WTC11 (cell line): ENCODE data around the gene MPP2. TPM values are rescaled to one million over a fixed set of nuclear protein-coding genes. Genes with fewer than 3 reads are reported as not detected.

Experiments
- ATAC-seq: fragments of 200-7000 bp; cut with Tn5 transposase; 2 replicates; pipeline ENCODE4 v1.10.0; 2021; ENCODE audit warnings: mild to moderate bottlenecking, moderate library complexity
- CTCF ChIA-PET: fragments of 300-600 bp; sonication (Branson Sonifier 250); formaldehyde crosslinking; loops from one replicate; lab custom pipeline; 2021; ENCODE audit warnings: antibody characterized with exemption; lab: Charles Lee
- POLR2A ChIA-PET: fragments of 350-600 bp; sonication (Branson Sonifier 250); formaldehyde crosslinking; loops from one replicate; lab custom pipeline; 2021; ENCODE audit warnings: antibody characterized with exemption; lab: Charles Lee
- DNase-seq: peaks from one replicate; pipeline ENCODE4 v3.0.0; 2021; ENCODE audit warnings: low spot score
- H3K27ac Mint-ChIP-seq: 2 replicates; pipeline ENCODE4 v1.8.0; 2021; ENCODE audit warnings: mixed read lengths
- H3K27me3 Mint-ChIP-seq: 2 replicates; pipeline ENCODE4 v1.8.0; 2021; ENCODE audit warnings: low read depth, mild to moderate bottlenecking, moderate library complexity, mixed read lengths
- H3K36me3 Mint-ChIP-seq: 2 replicates; pipeline ENCODE4 v1.8.0; 2021; ENCODE audit warnings: mixed read lengths
- H3K4me1 Mint-ChIP-seq: 2 replicates; pipeline ENCODE4 v1.8.0; 2022; ENCODE audit warnings: mixed read lengths
- H3K4me3 Mint-ChIP-seq: 2 replicates; pipeline ENCODE4 v1.8.0; 2021; ENCODE audit warnings: mild to moderate bottlenecking, moderate library complexity, mixed read lengths
- H3K9me3 Mint-ChIP-seq: 2 replicates; pipeline ENCODE4 v1.8.0; 2021; ENCODE audit warnings: mixed read lengths
- CREB1 ChIP-seq: sonication (generic); formaldehyde crosslinking; IDR thresholded peaks from 2 replicates; pipeline ENCODE4 v1.8.0; 2023; ENCODE audit warnings: mild to moderate bottlenecking, missing genetic modification reagents
- ERG ChIP-seq: fragments of 250-450 bp; sonication (Bioruptor Pico); IDR thresholded peaks from 2 replicates; pipeline ENCODE4 v1.8.0; 2021; ENCODE audit warnings: mild to moderate bottlenecking
- JAZF1 ChIP-seq: fragments of 250-450 bp; sonication (Bioruptor Pico); IDR thresholded peaks from 2 replicates; pipeline ENCODE4 v1.9.0; 2021; ENCODE audit warnings: moderate library complexity, mild to moderate bottlenecking, inconsistent platforms
- MAX ChIP-seq: sonication (generic); formaldehyde crosslinking; IDR thresholded peaks from 2 replicates; pipeline ENCODE4 v1.8.0; 2022; ENCODE audit warnings: mild to moderate bottlenecking, missing genetic modification reagents
- NFYB ChIP-seq: sonication (generic); formaldehyde crosslinking; conservative IDR thresholded peaks from 2 replicates; pipeline ENCODE4 v1.8.0; 2022; ENCODE audit warnings: low read depth, missing genetic modification reagents
- PRDM15 ChIP-seq: sonication (generic); formaldehyde crosslinking; IDR thresholded peaks from 2 replicates; pipeline ENCODE4 v1.8.0; 2022; ENCODE audit warnings: missing genetic modification reagents
- PREB ChIP-seq: sonication (generic); formaldehyde crosslinking; IDR thresholded peaks from 2 replicates; pipeline ENCODE4 v1.8.1; 2022; ENCODE audit warnings: mild to moderate bottlenecking, missing genetic modification reagents, moderate library complexity, borderline replicate concordance
- SMAD4 ChIP-seq: sonication (generic); formaldehyde crosslinking; IDR thresholded peaks from 2 replicates; pipeline ENCODE4 v1.8.0; 2022; ENCODE audit warnings: mild to moderate bottlenecking, missing genetic modification reagents
- SP1 ChIP-seq: sonication (generic); formaldehyde crosslinking; conservative IDR thresholded peaks from 2 replicates; pipeline ENCODE4 v1.8.1; 2022; ENCODE audit warnings: missing genetic modification reagents
- TCF7 ChIP-seq: sonication (generic); formaldehyde crosslinking; IDR thresholded peaks from 2 replicates; pipeline ENCODE4 v1.8.0; 2022; ENCODE audit warnings: mild to moderate bottlenecking, low read depth, missing genetic modification reagents, moderate library complexity
- TEAD1 ChIP-seq: sonication (generic); formaldehyde crosslinking; IDR thresholded peaks from 2 replicates; pipeline ENCODE4 v1.8.0; 2022; ENCODE audit warnings: mild to moderate bottlenecking, missing genetic modification reagents
- TP53 ChIP-seq: sonication (generic); formaldehyde crosslinking; IDR thresholded peaks from 2 replicates; pipeline ENCODE4 v1.8.1; 2023; ENCODE audit warnings: mild to moderate bottlenecking, missing genetic modification reagents
- ZNF219 ChIP-seq: sonication (generic); formaldehyde crosslinking; IDR thresholded peaks from 2 replicates; pipeline ENCODE4 v1.8.0; 2023; ENCODE audit warnings: missing genetic modification reagents, mild to moderate bottlenecking, borderline replicate concordance
- ZNF512 ChIP-seq: sonication (generic); formaldehyde crosslinking; IDR thresholded peaks from 2 replicates; pipeline ENCODE4 v1.8.1; 2022; ENCODE audit warnings: missing genetic modification reagents, borderline replicate concordance
- total RNA-seq: library from RNA; stranded (reverse); gene quantifications from 3 replicates; pipeline ENCODE4 v1.2.3, GENCODE V29; 2021

MPP2 gene
- total RNA-seq, 1 experiment from 2014 or later = 29.3 TPM

- Mint-ChIP-seq H3K4me3 (peak overlapping the region; percentile 81), H3K9me3 (peaks cover 10% of the 10 kb centered on the region), H3K27me3 (peaks cover 36% of the 10 kb centered on the region), H3K36me3 (peaks cover 20% of the 10 kb centered on the region)
- DNase-seq = peak; percentile 40
- TF ChIP-seq CREB1 (CRISPR knock-in tag) (no peak), ZNF512 (no peak), TEAD1 (CRISPR knock-in tag) (no peak), JAZF1 (CRISPR knock-in tag) (no peak), TCF7 (CRISPR knock-in tag) (no peak), MAX (CRISPR knock-in tag) (peak; percentile 28), SP1 (CRISPR knock-in tag) (no peak)
- TF ChIP-seq, all 79 proteins: peak for 1
- H3K4me1 Mint-ChIP-seq = peaks cover 26% of the 10 kb centered on the region
- no peak overlapping the region for H3K27ac Mint-ChIP-seq
- CTCF ChIA-PET = interaction anchor here (0.9 to 7.8 kb wide), 3 partner anchors 9 to 73 kb away, joined by 3 to 45 read pairs (median 4); partner anchors contain the start of gene CD300LG
- POLR2A ChIA-PET = no interaction called here
- peak; percentile 36 for ATAC-seq
These were observed 75.0 kb downstream of the MPP2 start for GRCh38 chr17:43832168-43832975.

- Mint-ChIP-seq H3K36me3 (peaks cover 21% of the 10 kb centered on the region), H3K4me1 (peaks cover 26% of the 10 kb centered on the region), H3K9me3 (peaks cover 10% of the 10 kb centered on the region), H3K27ac (no peak overlapping the region), H3K27me3 (peaks cover 36% of the 10 kb centered on the region), H3K4me3 (peak overlapping the region; percentile 81)
- TF ChIP-seq ZNF219 = no peak
- TF ChIP-seq SMAD4 (CRISPR knock-in tag) = no peak
- TF ChIP-seq NFYB (CRISPR knock-in tag) = no peak
- no peak for TF ChIP-seq ERG (CRISPR knock-in tag)
- no peak for TF ChIP-seq TP53 (CRISPR knock-in tag)
- ATAC-seq (no peak), DNase-seq (no peak)
- ChIA-PET POLR2A (no interaction called here), CTCF (interaction anchor here (0.7 to 7.8 kb wide), 4 partner anchors 10 to 72 kb away, joined by 3 to 45 read pairs (median 4); partner anchors contain the start of gene CD300LG)
These were observed 75.7 kb downstream of the MPP2 start for GRCh38 chr17:43831633-43832032.

GRCh38 chr17:43830510-43831140 is 76.7 kb downstream of the MPP2 start:
- TF ChIP-seq PRDM15 (CRISPR knock-in tag) = no peak
- no peak for TF ChIP-seq PREB (CRISPR knock-in tag)
- CTCF ChIA-PET = interaction anchor here (1.5 to 7.8 kb wide), 2 partner anchors 10 to 15 kb away, joined by 4 to 45 read pairs; partner anchors contain the start of gene CD300LG
- H3K4me1 Mint-ChIP-seq = peaks cover 26% of the 10 kb centered on the region
- no peak for DNase-seq
- H3K27me3 Mint-ChIP-seq = peaks cover 35% of the 10 kb centered on the region
- POLR2A ChIA-PET = no interaction called here
- peaks cover 21% of the 10 kb centered on the region for H3K36me3 Mint-ChIP-seq
- no peak for ATAC-seq
- H3K4me3 Mint-ChIP-seq = peak overlapping the region; percentile 50
- peaks cover 10% of the 10 kb centered on the region for H3K9me3 Mint-ChIP-seq
- 0 out of 2 replicates have a peak overlapping the region, but pooled peaks have one; percentile 14 for H3K27ac Mint-ChIP-seq
